ENCODE measurements around the gene GRB2. TPM values are rescaled to one million over a fixed set of nuclear protein-coding genes. Genes with fewer than 3 reads are reported as not detected.
A peak's percentile ranks its signal among the peaks of the same experiment; 100 is the strongest.

Gene GRB2
- total RNA-seq, 2 donors from 2014 or later, result 209 to 218 TPM

GRCh38 chr17:75270218-75270965 is 135.1 kb downstream of the GRB2 start:
- H3K4me1 Mint-ChIP-seq (ENCODE audit: low read depth), result peaks cover 35% of the 10 kb centered on the region
- DNase-seq (peak; percentile 75 to 81), ATAC-seq (replicated peaks in 1 of 2) (peak; percentile 66 to 69)
- H3K4me3 Mint-ChIP-seq, result peak overlapping the region; percentile 89 to 95
- peaks cover 0 to 11% of the 10 kb centered on the region in 2 donors for H3K36me3 Mint-ChIP-seq (ENCODE audit: insufficient read depth in 2 of 2)
- H3K9me3 Mint-ChIP-seq, result no peaks in the 10 kb centered on the region
- H3K27me3 Mint-ChIP-seq (ENCODE audit: low read depth), result no peaks in the 10 kb centered on the region
- peak overlapping the region; percentile 80 for H3K27ac Mint-ChIP-seq

GRCh38 chr17:75269844-75270217 is 135.6 kb downstream of the GRB2 start:
- H3K27me3 Mint-ChIP-seq (ENCODE audit: low read depth), result no peaks in the 10 kb centered on the region
- DNase-seq, result no peak
- H3K4me3 Mint-ChIP-seq, result peak overlapping the region; percentile 89 to 95
- peaks cover 0 to 9% of the 10 kb centered on the region in 2 donors for H3K36me3 Mint-ChIP-seq (ENCODE audit: insufficient read depth in 2 of 2)
- peak overlapping the region; percentile 48 for H3K27ac Mint-ChIP-seq
- no peaks in the 10 kb centered on the region for H3K9me3 Mint-ChIP-seq
- no peak for ATAC-seq (replicated peaks in 1 of 2)
- peaks cover 32% of the 10 kb centered on the region for H3K4me1 Mint-ChIP-seq (ENCODE audit: low read depth)

Other genes with a start within 250 kb of the GRB2 start
- gene SUMO2, start 222.7 kb downstream of the GRB2 start, total RNA-seq, result 100 to 1,000 TPM; 361 to 368 TPM
- 100 to 1,000 TPM in 1 of 2 donors, 10 to 100 TPM in 1; 88.3 to 114 TPM for gene NUP85, start 200.0 kb downstream of the GRB2 start, total RNA-seq
- 10 to 100 TPM; 77.1 to 80.9 TPM for gene GGA3, start 144.1 kb downstream of the GRB2 start, total RNA-seq
- gene MRPS7, start 143.8 kb downstream of the GRB2 start, total RNA-seq, result 10 to 100 TPM; 42.8 to 43.0 TPM
- gene MIF4GD, start 134.4 kb downstream of the GRB2 start, total RNA-seq, result 10 to 100 TPM; 63.1 to 67.9 TPM
- 10 to 100 TPM; 39.9 to 59.3 TPM for gene SLC25A19, start 116.2 kb downstream of the GRB2 start, total RNA-seq
- gene TMEM94, start 51.0 kb upstream of the GRB2 start, total RNA-seq, result 10 to 100 TPM; 70.7 to 76.4 TPM
- gene CASKIN2, start 109.9 kb upstream of the GRB2 start, total RNA-seq, result 1 to 10 TPM; 4.1 to 6.6 TPM
- gene TSEN54, start 110.8 kb upstream of the GRB2 start, total RNA-seq, result 10 to 100 TPM; 34.8 to 49.5 TPM
- 10 to 100 TPM; 12.5 to 17.4 TPM for gene LLGL2, start 120.0 kb upstream of the GRB2 start, total RNA-seq
- 100 to 1,000 TPM; 102 to 121 TPM for gene MYO15B, start 182.1 kb upstream of the GRB2 start, total RNA-seq
- 1 to 10 TPM; 1.4 to 2.4 TPM for gene SMIM5, start 227.8 kb upstream of the GRB2 start, total RNA-seq